NT2/D1 (cell line): ENCODE measurements around the gene MRPS14.

Experiments
- SUZ12 ChIP-seq: IDR thresholded peaks from 2 replicates; pipeline ENCODE4 v1.6.1; 2011; ENCODE audit not compliant: insufficient read length, insufficient read depth; ENCODE audit errors: extremely low read depth
- YY1 ChIP-seq: IDR thresholded peaks from 2 replicates; pipeline ENCODE4 v1.6.1; 2011; ENCODE audit not compliant: insufficient read length, insufficient read depth
- ZNF274 ChIP-seq: IDR thresholded peaks from 2 replicates; pipeline ENCODE4 v1.6.1; 2011; ENCODE audit warnings: mild to moderate bottlenecking, low read depth, low read length

GRCh38 chr1:174971466-174971865 is 51.8 kb downstream of the MRPS14 start:
- TF ChIP-seq ZNF274 (no peak), YY1 (no peak), SUZ12 (no peak)
